ENCODE results near the gene ZDHHC1. TPM values are rescaled to one million over a fixed set of nuclear protein-coding genes. Genes with fewer than 3 reads are reported as not detected.
"Not testable (repeated sequence)": the region's sequence is repeated elsewhere in the genome, so short reads cannot be mapped to it uniquely, and the experiment has no call there.

The ZDHHC1 gene
- total and polyA plus RNA-seq, 5 donors from 2014 or later, result 0.60 TPM; not detected in 4

DNA sequence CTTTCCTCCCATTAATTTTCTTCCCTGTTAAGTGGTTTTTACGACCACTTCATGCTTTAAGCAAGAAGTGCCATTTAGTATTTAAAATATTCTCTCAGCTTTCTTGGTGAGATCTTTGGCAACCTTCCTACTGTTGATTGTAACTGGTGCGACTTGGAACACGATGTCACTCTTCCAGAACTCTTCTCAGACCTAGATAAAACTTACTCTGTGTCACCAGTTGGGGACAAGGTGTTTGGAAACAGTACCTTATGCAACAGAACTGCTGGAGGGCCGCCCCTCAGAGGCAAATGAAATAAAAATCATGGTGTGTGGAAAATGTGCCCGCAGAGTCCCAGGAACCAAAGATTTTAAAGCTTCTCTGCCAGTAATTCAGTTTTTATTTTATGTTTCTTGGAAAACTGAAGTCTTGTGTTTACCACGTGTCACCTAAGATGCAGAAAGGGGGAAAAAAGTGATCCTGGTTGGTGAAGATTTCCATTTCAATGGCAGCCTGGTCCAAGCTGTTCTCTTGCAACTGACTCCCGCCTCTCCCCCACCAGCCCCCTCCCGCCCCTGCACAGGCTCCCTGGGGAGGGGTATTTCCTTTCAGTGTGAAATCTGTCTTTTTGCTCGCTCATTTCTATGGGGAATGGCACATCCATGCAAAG is 7.5 kb upstream of the ZDHHC1 start:
- H3K36me3 ChIP-seq (ENCODE audit: control insufficient read depth, insufficient read depth, low read length), result no peaks in the 10 kb centered on the region
- H3K4me3 ChIP-seq (ENCODE audit: low read depth, low read length), result no peak overlapping the region
- DNase-seq (no peak), ATAC-seq (ENCODE audit: low read depth in 2 of 2) (no peak)
- Mint-ChIP-seq H3K4me1 (no peaks in the 10 kb centered on the region), H3K36me3 (no peaks in the 10 kb centered on the region), H3K9me3 (peaks cover 0 to 1% (median 0%) of the 10 kb centered on the region in 7 donors), H3K4me3 (no peak overlapping the region), H3K27ac (no peak overlapping the region), H3K27me3 (peaks cover 64% of the 10 kb centered on the region)
- H3K27me3 ChIP-seq (ENCODE audit: control insufficient read depth, insufficient read depth, low read length), result peaks cover 8% of the 10 kb centered on the region
- no peaks in the 10 kb centered on the region for H3K9me3 ChIP-seq (ENCODE audit: control insufficient read depth in 2 of 2, low read length in 2 of 2)
- no peaks in the 10 kb centered on the region for H3K4me1 ChIP-seq (ENCODE audit: control insufficient read depth, insufficient read depth, low read length, poor library complexity, severe bottlenecking)
- H3K27ac ChIP-seq (ENCODE audit: insufficient read depth, low read length, poor library complexity, severe bottlenecking), result no peak overlapping the region

DNA sequence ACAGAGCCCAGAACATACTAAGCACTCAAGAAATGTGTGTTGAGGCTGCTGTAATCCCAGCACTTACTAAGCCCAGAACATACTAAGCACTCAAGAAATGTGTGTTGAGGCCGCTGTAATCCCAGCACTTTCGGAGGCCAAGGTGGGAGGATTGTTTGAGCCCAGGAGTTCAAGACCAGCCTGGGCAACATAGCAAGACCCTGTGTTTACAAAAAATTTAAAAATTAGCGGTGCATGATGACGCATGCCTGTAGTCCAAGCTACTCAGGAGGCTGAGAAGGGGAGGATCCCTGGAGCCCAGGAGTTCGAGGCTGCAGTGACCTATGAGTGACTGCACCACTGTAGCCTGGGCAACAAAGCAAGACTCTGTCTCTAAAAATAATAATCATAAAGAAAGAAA is 6.7 kb upstream of the ZDHHC1 start:
- ATAC-seq (ENCODE audit: low read depth in 2 of 2), result no peak
- no peak overlapping the region for H3K4me3 Mint-ChIP-seq
- no peak overlapping the region for H3K27ac Mint-ChIP-seq
- no peaks in the 10 kb centered on the region for H3K4me1 Mint-ChIP-seq
- Histone ChIP-seq H3K4me3 (ENCODE audit: low read depth, low read length) (no peak overlapping the region), H3K4me1 (ENCODE audit: control insufficient read depth, insufficient read depth, low read length, poor library complexity, severe bottlenecking) (no peaks in the 10 kb centered on the region), H3K27me3 (ENCODE audit: control insufficient read depth, insufficient read depth, low read length) (peaks cover 8% of the 10 kb centered on the region), H3K9me3 (ENCODE audit: control insufficient read depth in 2 of 2, low read length in 2 of 2) (no peaks in the 10 kb centered on the region), H3K36me3 (ENCODE audit: control insufficient read depth, insufficient read depth, low read length) (no peaks in the 10 kb centered on the region), H3K27ac (ENCODE audit: insufficient read depth, low read length, poor library complexity, severe bottlenecking) (no peak overlapping the region)
- peaks cover 64% of the 10 kb centered on the region for H3K27me3 Mint-ChIP-seq
- no peak for DNase-seq
- peaks cover 0 to 1% (median 0%) of the 10 kb centered on the region in 7 donors for H3K9me3 Mint-ChIP-seq
- no peaks in the 10 kb centered on the region for H3K36me3 Mint-ChIP-seq

GRCh38 chr16:67421030-67421429 is 4.8 kb upstream of the ZDHHC1 start:
- ATAC-seq (ENCODE audit: low read depth in 2 of 2) (no peak), DNase-seq (no peak)
- H3K4me1 ChIP-seq (ENCODE audit: control insufficient read depth, insufficient read depth, low read length, poor library complexity, severe bottlenecking), result peaks cover 6% of the 10 kb centered on the region
- H3K36me3 Mint-ChIP-seq, result no peaks in the 10 kb centered on the region
- H3K4me3 ChIP-seq (ENCODE audit: low read depth, low read length), result no peak overlapping the region
- peaks cover 64% of the 10 kb centered on the region for H3K27me3 Mint-ChIP-seq
- no peaks in the 10 kb centered on the region for H3K9me3 Mint-ChIP-seq
- no peak overlapping the region for H3K4me3 Mint-ChIP-seq
- H3K9me3 ChIP-seq (ENCODE audit: control insufficient read depth in 2 of 2, low read length in 2 of 2), result no peaks in the 10 kb centered on the region
- H3K4me1 Mint-ChIP-seq, result peaks cover 0 to 11% (median 4%) of the 10 kb centered on the region in 4 donors
- H3K27ac ChIP-seq (ENCODE audit: insufficient read depth, low read length, poor library complexity, severe bottlenecking), result no peak overlapping the region
- H3K36me3 ChIP-seq (ENCODE audit: control insufficient read depth, insufficient read depth, low read length), result no peaks in the 10 kb centered on the region
- peaks cover 18% of the 10 kb centered on the region for H3K27me3 ChIP-seq (ENCODE audit: control insufficient read depth, insufficient read depth, low read length)
- no peak overlapping the region for H3K27ac Mint-ChIP-seq

GRCh38 chr16:67419931-67420330 is 3.7 kb upstream of the ZDHHC1 start:
- Mint-ChIP-seq H3K27me3 (peaks cover 59% of the 10 kb centered on the region), H3K9me3 (no peaks in the 10 kb centered on the region), H3K4me3 (no peak overlapping the region), H3K27ac (no peak overlapping the region), H3K4me1 (peaks cover 0 to 11% (median 6%) of the 10 kb centered on the region in 4 donors), H3K36me3 (no peaks in the 10 kb centered on the region)
- Histone ChIP-seq H3K27ac (ENCODE audit: insufficient read depth, low read length, poor library complexity, severe bottlenecking) (no peak overlapping the region), H3K9me3 (ENCODE audit: control insufficient read depth in 2 of 2, low read length in 2 of 2) (no peaks in the 10 kb centered on the region), H3K36me3 (ENCODE audit: control insufficient read depth, insufficient read depth, low read length) (no peaks in the 10 kb centered on the region), H3K4me1 (ENCODE audit: control insufficient read depth, insufficient read depth, low read length, poor library complexity, severe bottlenecking) (peaks cover 10% of the 10 kb centered on the region), H3K27me3 (ENCODE audit: control insufficient read depth, insufficient read depth, low read length) (peaks cover 15% of the 10 kb centered on the region), H3K4me3 (ENCODE audit: low read depth, low read length) (no peak overlapping the region)
- DNase-seq (no peak), ATAC-seq (ENCODE audit: low read depth in 2 of 2) (no peak)

DNA sequence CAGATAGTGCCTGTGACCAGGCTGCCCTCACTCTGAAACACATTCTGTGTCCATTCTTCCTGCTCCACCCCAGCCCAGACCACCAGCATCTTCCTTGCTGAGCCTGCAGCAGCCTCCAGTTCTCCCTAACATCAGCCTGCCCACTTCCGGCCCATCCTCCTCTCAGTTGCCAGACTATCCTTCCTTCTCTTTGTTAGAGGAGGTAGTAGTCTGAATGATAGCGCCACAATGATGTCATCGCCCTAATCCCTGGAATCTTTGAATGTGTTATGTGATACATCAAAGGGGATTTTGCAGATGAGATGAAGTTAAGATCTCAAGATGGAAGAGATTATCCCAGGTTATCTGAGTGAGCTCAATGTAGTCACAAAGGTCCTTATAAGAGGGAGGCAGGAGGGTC is 3.2 kb upstream of the ZDHHC1 start:
- Histone ChIP-seq H3K4me3 (ENCODE audit: low read depth, low read length) (no peak overlapping the region), H3K27me3 (ENCODE audit: control insufficient read depth, insufficient read depth, low read length) (peaks cover 17% of the 10 kb centered on the region), H3K9me3 (ENCODE audit: control insufficient read depth in 2 of 2, low read length in 2 of 2) (no peaks in the 10 kb centered on the region), H3K27ac (ENCODE audit: insufficient read depth, low read length, poor library complexity, severe bottlenecking) (no peak overlapping the region), H3K4me1 (ENCODE audit: control insufficient read depth, insufficient read depth, low read length, poor library complexity, severe bottlenecking) (peaks cover 10% of the 10 kb centered on the region), H3K36me3 (ENCODE audit: control insufficient read depth, insufficient read depth, low read length) (no peaks in the 10 kb centered on the region)
- Mint-ChIP-seq H3K9me3 (no peaks in the 10 kb centered on the region), H3K27ac (no peak overlapping the region), H3K27me3 (peaks cover 60% of the 10 kb centered on the region), H3K4me3 (no peak overlapping the region), H3K4me1 (peaks cover 0 to 11% (median 6%) of the 10 kb centered on the region in 4 donors), H3K36me3 (no peaks in the 10 kb centered on the region)
- no peak for ATAC-seq (ENCODE audit: low read depth in 2 of 2)
- no peak for DNase-seq

- Mint-ChIP-seq H3K4me3 (peak overlapping the region in 2 of 4 donors; percentile 6 to 36), H3K9me3 (no peaks in the 10 kb centered on the region), H3K27me3 (peaks cover 53% of the 10 kb centered on the region), H3K27ac (no peak overlapping the region), H3K36me3 (no peaks in the 10 kb centered on the region), H3K4me1 (peaks cover 0 to 15% (median 8%) of the 10 kb centered on the region in 4 donors)
- Histone ChIP-seq H3K27ac (ENCODE audit: insufficient read depth, low read length, poor library complexity, severe bottlenecking) (no peak overlapping the region), H3K9me3 (ENCODE audit: control insufficient read depth in 2 of 2, low read length in 2 of 2) (no peaks in the 10 kb centered on the region), H3K27me3 (ENCODE audit: control insufficient read depth, insufficient read depth, low read length) (peaks cover 19% of the 10 kb centered on the region), H3K36me3 (ENCODE audit: control insufficient read depth, insufficient read depth, low read length) (no peaks in the 10 kb centered on the region), H3K4me1 (ENCODE audit: control insufficient read depth, insufficient read depth, low read length, poor library complexity, severe bottlenecking) (peaks cover 10% of the 10 kb centered on the region), H3K4me3 (ENCODE audit: low read depth, low read length) (no peak overlapping the region)
- DNase-seq (no peak), ATAC-seq (ENCODE audit: low read depth in 2 of 2) (no peak)
Observed at GRCh38 chr16:67417333-67418061, 1.2 kb upstream of the ZDHHC1 start.

GRCh38 chr16:67415421-67415820 is 856 bp downstream of the ZDHHC1 start:
- not testable (repeated sequence) for H3K9me3 ChIP-seq (ENCODE audit: control insufficient read depth in 2 of 2, low read length in 2 of 2); H3K36me3 ChIP-seq (ENCODE audit: control insufficient read depth, insufficient read depth, low read length); H3K27ac ChIP-seq (ENCODE audit: insufficient read depth, low read length, poor library complexity, severe bottlenecking); ATAC-seq (ENCODE audit: low read depth in 2 of 2); H3K4me1 ChIP-seq (ENCODE audit: control insufficient read depth, insufficient read depth, low read length, poor library complexity, severe bottlenecking); H3K9me3 Mint-ChIP-seq; DNase-seq; H3K36me3 Mint-ChIP-seq; H3K27ac Mint-ChIP-seq; H3K4me3 ChIP-seq (ENCODE audit: low read depth, low read length)
- peaks cover 52% of the 10 kb centered on the region for H3K27me3 Mint-ChIP-seq
- H3K27me3 ChIP-seq (ENCODE audit: control insufficient read depth, insufficient read depth, low read length), result peaks cover 19% of the 10 kb centered on the region
- peak overlapping the region in 2 of 4 donors; percentile 50 to 58 for H3K4me3 Mint-ChIP-seq
- peaks cover 0 to 15% (median 8%) of the 10 kb centered on the region in 4 donors for H3K4me1 Mint-ChIP-seq

Data from CD4-positive, CD25-positive, alpha-beta regulatory T cell (primary cell).